HG03558 (cell line): Measurements from ENCODE around the gene ABTB2.

Experiments
- ATAC-seq: cut with Tn5 transposase; IDR thresholded peaks from one replicate; pipeline ENCODE4 v1.9.1; 2021; ENCODE audit warnings: moderate number of reproducible peaks; ENCODE audit not compliant: unreplicated experiment; ENCODE audit errors: extremely low read depth

The ABTB2 gene

DNA sequence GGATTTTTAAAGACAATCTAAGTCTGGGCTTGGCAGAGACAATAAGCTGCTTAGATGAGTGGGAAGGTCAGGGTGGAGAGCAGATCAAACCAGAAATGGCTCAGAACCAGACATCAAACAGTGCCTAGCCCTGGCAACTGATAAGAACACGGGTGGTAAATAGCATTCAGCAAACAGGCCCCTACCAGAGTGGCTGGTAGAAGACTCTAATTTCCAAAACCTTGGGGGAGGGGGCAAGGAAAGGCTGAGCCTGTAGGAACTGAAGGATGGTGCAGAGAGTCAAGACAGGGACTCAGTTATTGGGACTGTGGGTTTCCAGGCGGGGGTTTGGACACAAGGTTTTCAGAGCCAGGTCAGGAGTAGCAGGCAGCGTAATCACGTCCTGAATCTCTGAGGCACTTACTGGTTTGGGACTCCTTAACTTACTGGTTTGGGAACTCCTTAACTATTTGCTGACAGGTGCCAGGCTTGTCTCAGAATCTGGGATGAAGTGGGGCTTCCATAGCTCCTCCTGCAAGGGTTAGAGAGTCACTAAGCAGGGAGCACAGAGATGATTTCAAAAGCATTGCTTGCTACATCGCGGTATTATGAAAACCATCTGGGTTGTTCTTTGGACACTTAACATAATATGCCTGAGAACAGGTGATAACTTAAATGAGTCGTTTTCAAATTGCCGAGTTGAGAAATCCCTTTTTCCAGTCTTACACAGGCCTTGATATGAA is 5.7 kb upstream of the ABTB2 start:
- ATAC-seq: no peak

DNA sequence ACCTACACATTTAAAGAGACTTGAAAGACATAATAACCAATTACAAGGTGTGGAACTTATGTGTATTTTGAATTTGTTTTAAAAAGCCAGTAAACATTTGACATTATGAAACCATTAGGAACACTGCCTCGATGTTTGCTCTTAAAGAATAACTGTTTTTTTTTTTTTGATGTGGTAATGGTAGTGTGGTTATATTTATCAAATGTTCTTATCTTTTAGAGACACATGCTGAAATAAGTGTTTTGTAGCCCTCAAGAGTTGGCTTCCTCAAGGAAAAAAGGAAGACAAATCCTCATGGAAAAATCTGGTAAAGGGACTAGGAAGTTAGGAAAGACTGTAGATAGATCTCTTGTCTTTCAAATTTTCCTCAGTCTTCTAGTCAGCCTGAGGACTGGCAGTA is 2.2 kb upstream of the ABTB2 start:
- no peak for ATAC-seq

DNA sequence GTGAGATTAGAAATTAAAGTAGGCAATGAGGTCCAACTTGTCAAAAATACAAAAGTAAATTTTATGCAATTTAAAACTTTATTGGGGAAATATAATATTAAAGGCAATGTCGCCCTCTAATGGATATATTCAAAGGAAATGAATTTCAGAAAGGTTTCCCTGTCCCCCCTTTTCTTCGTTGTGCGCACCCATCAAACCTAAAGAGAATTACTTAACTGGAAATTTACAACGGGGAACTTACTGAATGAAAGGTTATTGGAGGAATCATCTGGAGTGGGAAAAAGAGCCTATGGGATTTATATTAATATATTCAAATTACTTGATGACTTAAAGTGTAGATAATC is 1.7 kb upstream of the ABTB2 start:
- ATAC-seq: no peak

DNA sequence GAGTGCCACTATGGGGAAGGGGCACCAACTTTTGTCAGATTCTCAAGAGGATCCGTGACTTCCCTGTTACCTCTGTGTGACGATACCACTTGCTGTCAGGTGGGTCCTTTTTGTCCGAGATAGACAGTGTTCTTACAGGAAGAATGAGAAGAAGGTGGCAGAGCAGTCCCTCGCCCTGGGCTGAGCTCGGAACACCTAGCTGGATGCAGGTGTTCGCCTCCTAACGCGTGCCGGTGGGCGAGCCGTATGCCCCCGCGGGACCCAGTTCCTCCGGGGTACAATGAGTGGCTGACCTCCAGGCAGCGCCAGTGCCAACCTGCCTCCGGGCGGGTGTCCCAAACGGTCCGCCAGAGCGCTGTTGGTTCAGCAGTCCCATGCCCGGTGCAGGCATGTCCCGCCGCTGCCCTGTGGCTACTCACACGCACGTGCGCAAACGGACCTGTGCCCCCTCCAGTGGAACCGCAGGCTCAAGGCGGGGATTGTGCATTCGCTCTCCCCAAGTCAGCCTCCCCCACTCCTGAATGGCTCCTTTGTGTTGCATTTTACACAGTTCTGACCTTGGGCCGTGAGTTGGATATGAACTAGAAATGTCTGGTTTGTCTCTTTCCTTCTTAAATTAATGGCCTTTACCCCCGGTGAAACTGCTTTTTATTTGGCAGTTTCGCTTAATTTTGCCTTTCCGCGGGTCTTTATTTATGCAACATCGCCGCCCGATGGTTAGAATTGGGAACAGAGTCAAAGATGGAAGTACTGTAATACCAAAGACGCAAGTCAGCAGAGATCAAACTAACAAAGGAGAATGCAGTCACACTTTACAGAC is 1.1 kb upstream of the ABTB2 start:
- ATAC-seq: no peak

DNA sequence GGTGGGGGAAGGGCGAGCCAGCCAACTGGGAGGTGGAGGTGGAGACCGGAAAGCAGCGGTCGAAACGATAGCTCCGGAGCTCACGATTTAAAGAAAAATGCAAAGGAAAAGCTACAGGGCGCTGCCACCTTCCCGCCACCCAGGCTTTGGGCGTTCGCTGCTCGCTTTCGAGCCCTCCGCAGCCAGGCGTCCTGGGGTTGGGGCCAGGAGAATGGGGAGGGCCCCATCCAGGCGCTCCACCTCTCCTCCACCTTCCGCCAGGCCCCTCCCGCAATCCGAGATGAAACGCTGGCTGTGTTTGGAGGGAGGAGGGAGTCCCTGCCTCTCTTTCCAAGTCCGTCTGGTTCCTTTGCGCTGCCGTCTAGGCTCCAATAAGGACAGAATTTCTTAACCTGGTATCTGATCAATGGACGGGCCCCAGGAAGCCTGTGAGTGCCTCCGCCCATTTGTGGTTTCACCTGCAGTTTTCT is 483 bp upstream of the ABTB2 start:
- no peak for ATAC-seq

DNA sequence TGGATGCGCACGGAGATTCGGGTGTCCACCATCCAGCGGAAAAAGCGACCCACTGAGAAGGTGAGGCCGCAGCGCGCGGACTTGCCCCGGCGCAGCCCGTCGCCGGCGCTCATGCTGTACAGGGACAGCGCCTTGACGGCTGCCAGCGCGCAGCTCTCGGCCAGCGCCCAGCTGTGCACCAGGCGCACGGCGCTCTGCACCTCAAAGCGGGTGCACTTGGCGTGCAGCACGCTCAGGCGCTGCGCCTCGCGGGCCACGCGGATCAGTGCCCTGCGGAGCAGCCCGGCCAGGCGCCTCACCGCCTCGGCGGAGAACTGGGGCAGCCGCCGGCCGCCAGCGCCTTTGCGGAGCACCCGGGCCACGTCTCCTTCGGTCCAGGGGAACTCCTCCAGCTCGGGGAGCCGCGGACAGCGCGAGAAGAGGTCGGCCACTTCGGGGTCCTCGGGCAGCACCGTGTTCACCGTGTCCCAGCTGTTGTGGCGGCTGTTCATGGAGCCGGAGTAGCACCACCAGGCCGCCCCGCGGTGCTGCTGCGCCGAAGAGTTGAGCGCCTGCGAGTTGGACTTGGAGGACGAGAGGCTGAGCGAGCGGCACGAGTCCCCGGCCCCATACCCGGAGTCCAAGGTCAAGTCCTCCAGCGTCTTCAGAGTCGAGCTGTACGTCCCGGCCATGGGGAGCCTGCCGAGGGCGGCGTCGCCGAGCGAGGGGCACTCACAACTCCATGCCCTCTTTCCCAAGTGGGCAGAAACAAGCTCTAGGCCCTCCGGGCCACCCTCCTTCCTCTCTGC is 703 bp downstream of the ABTB2 start:
- no peak for ATAC-seq

DNA sequence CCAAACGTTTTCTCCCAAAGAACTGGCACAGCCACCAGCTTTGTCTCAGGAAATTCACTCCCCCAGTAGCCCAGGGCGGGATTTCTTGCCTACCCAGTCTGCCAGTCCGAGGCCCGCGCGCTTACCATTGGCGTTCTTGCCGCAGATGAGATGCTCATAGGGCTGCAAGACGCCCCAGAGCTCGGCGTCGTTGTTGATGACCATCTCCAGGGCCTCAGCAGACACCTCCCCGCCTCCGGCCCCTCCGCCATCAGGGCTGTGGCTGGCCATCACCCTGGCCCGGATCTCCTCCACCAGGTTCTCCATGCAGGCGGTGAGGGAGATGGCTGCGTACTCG is 1.3 kb downstream of the ABTB2 start:
- ATAC-seq: no peak

DNA sequence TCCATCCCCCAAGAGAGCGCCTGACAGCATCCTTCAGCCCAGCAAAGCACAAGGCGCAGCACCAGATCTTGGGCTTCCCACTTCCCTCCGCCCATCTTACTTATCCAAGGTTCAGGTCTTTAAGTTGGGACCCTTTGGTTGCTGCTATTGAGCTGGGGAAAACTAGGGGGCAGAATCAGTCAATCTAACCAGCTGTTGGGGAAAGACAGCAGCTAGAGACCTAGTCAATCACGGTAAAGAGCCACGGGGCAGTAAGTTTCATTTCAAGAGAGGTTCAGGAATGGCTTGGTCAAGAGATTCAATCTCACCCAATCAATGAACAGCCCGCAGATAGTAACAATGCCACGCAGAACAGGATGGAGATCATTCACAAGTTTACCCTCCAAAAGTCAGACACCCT is 1.7 kb downstream of the ABTB2 start:
- ATAC-seq: no peak

DNA sequence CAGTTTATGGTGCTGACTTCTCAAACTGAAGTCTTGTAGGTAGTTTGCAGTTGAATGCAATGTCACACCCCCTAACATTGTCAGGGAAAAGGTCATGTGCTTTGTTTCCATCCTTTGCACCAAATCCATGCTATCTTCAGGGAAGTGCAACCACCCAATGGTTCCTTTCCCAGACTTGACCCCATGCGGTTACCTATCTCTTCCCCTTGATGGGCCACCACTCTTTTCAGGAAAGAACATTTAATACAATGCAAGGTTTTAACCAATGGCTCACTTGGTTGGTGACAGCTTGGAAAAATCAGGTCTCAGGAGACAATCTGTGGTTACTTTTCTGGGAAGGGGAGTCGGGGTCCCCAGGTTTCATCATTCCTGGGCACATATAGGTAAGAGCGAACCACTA is 2.1 kb downstream of the ABTB2 start:
- ATAC-seq: no peak

DNA sequence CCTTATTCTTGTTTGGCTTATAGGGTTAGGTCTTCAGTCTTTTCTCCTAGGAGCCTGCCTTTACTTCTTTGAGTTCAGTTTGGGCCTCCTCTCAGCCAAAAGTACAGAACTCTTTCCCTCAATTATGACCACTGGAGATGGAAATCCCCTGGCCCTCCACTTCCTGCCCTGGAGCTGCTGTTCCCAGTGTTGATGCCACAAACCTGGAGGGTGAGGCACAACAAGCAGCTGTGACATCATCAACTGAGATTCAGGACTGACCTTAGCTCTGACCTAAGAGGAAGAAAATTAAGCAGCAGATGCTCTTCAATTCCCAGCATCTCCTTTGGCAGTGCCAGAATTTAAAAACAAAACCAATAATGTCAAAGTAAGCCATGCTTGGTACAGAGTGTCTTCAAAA is 3.0 kb downstream of the ABTB2 start:
- ATAC-seq: no peak

DNA sequence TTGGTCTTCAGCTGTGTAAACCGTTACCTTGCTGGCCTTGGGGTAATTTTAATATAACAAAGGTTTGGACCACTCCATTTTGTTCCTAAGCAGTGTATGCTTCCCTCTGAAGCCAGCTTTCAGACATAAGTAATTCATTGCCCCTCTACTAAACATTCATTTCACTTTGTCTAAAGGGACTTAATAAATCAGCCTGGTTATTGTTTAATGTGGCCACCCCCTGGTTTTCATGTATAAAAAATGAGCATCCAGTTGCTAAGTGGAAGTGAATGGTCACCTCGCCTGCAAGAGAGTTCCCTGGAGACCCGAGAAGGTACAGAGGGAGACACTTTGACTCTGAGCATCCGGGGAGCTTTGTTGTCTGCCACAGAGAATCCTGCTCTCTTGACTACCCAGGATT is 3.9 kb downstream of the ABTB2 start:
- no peak for ATAC-seq

DNA sequence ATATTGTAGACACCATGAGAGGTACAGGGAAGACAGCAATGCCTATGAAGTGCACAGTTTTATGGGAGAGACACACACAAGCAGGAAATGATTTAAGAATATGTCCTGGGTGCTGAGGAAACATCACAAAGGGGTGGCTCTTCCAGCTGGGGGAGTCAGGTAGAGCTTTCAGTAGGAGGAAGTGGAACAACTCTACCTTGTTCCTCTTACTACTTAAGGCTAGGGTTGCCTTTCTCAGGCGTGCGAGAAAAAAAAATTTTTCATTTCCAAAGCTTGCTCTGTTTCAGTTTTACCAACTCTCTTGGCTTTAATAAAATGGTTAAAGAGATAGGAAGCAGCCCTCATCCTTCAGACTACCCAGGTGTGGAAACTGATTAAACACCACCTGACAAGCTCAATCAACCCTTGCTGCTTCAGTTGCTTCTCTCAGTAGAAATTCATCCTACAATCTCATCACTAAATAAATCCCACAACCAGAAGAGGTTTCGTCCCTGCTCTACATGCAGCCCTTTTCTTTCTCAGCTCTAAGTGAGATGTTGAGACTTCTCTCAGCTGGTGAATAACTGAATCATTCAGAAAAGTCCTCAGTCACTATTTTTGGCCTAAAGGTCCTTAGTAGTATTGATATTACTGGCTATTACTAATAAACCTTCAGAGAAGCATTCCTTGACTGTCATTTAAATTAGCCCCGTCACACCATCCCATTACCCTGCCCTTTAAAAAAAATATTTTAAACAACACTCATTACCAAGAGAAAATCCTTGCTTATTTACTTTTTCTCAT is 5.9 kb downstream of the ABTB2 start:
- ATAC-seq: peak; percentile 35

DNA sequence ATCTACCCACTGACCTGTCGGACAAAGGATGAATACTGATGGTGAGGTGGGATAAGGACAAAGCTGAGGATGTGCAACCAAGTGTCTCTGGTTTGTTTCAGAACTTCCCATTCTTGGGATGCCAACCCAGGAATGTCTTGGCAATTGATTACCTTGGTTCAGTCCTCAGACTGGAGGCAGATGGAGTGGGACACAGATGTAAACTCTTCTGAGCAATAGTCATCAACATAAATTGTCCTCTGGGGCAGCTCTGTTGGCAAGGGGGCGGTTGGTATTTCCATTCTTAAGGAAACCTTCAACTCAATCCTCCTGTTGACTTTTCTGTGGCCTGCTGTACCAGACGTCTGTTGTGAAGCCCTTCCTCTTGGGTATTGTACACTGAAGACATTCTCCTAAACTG is 6.8 kb downstream of the ABTB2 start:
- ATAC-seq: no peak

DNA sequence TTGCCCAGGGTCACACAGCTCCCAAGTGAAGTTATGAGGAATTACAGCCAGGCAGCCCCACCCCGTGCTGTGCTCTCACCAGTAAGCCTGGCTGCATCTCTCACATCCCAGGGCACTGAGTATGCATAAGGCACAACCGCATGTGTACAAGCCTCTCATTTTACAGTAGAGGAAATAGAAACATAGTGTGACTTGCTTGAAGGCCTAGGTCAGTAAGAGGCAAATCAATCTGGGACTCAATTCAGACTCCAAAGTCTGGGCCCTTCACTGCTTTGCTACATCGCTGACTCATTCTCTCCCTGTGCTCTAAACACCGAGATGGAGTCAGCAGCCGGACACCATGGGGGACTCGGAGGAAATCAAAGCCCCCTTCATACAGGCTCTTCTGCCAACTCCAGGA is 7.9 kb downstream of the ABTB2 start:
- ATAC-seq: no peak

DNA sequence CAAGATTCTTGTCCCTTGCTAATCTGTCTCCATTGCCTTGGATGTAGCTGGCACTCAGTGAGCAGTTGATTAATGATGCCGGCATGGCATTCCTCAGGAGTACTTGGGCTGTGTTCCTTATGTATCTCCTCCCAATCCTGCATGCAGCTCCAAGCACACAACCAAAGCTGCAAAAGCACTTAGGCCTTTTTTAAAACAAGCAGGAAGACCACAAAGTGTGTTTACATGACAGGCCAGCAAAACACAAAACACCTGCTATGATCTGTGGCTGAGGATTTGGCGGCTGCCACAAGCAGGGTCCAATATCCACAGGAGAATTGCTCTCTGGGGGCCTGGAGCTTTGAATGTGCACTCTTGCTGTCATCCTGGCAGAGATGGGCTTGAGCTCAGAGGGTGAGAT is 8.9 kb downstream of the ABTB2 start:
- no peak for ATAC-seq

DNA sequence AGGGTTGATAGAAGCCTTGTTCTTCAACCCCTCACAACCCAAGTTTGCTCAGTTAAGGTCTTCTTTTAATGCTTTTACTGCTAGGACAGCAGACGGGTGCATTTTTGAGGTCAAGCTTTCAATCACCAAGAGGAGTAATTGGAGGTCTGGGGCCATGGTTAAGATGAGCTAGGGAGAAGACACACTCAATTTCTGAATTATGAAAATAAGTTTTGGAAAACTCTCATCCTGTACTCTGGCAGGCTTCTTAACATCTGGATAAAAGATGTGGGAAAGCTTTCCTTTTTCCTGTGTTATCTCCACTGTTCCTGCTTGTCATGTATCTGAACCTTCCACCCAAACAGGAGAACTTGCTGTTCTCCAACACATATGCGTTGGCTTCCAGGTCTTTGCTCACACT is 9.7 kb downstream of the ABTB2 start:
- ATAC-seq: no peak

DNA sequence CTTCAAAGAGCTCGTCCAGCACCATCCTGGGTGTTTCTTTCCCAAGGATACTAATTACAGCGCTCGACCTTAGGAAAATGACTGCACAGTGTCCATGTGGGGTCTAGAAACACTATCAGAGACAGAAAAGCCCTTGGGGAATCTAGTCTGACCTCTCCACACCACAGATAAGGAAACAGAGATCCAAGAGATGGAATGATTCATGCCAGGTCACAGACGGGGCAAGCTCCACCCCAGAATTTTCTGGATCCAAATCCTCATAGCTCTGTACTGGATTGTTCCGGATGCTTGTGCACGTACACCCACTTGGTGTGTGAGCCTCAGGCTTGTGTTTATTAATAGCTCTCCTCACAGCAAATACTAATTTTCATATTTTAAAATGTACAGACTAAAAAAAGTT is 11.3 kb downstream of the ABTB2 start:
- no peak for ATAC-seq

DNA sequence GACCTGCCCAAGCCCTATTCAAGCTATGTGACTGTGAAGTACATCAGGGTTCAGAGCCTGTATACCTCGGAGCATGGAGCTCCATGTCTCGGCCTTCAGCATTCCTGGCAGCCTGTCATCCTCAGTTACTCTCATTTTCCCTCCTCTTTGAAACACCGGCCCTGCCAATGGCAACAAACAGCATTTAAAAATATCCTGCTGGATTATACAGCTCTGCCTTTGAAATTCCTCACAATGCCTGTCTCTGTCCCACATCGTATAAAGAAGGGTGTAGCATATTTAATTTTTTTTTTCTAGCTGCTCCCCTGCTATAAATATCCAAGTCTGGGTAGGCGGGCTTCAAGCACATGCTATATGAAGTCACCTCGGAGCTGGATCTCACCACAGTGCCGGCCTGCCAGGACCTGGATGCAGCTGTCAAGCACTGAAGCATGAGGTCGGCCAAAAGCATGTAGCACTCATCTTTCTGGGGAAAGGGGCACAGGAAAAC is 11.8 kb downstream of the ABTB2 start:
- no peak for ATAC-seq

DNA sequence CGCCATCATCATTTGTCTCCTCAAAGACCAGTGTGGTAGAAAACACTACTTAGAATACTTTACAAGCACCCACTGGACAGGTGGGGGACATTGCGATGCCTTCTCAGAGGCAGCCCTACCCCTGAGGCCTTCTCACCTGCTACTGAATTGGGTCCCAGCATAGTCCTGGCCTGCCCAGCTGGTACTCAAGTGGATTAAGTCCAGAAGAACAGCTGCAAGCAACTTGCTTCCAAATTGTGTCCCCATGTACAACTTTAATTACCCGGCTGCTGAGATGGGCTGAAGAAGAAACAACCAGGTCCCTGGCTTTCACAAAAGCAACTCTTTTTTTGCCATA is 12.3 kb downstream of the ABTB2 start:
- no peak for ATAC-seq

DNA sequence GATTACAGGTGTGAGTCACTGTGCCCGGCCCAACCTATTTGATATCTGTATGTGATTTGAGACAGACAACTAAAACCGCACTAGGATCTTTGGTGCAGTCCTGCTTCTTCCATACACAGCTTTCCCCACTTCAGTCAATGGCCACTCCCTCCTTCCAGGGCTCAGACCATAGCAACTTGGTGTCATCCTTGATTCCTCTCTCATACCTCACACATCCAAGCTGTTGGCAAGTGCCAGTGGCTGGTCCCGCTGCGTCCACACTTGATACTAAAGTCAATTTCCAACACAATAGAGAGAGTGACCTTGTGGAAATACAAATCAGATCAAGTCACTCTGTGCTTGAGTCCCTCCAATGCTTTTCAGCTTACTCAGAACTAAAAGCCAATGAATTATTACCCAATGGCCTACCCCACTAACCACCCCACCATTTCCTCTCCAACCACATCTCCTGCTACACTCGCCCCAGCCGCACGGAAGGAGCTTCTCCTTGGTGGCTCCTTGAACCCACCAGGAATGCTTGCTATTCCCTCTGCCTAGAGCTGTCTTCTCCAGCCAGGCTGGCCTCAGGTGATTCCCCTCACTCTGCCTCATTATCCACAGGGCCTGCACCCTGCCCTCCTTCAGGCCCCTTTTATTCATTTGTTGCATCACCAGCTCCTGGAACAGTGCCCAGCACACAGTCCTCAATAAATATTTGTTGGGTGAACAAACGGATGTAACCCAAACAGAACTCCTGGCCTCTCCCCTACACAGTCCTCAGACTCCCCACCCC is 12.9 kb downstream of the ABTB2 start:
- no peak for ATAC-seq
